Lower leg skin (tissue), 3 donors: Measurements from ENCODE around the gene DGUOK.

Experiments used
- POLR2A ChIP-seq, 2 donors: fragments of 450-650 bp; IDR thresholded peaks; one replicate each; pipeline ENCODE4 v1.6.1; 2016 to 2017; ENCODE audit warnings: antibody characterized with exemption in 2 of 2, mild to moderate bottlenecking in 1 of 2, moderate library complexity in 1 of 2
- TF ChIP-seq, protein P1 (sequence below), 3 donors: fragments of 450-650 bp; IDR thresholded peaks; one replicate each; pipeline ENCODE4 v1.5.1; 2016; ENCODE audit warnings: antibody characterized with exemption in 3 of 3, mild to moderate bottlenecking in 3 of 3, moderate library complexity in 2 of 3

GRCh38 chr2:73995810-73996209 is 69.1 kb downstream of the DGUOK start:
- no peak for TF ChIP-seq POLR2A (IDR thresholded peaks at IDR 0.05)
- TF ChIP-seq, protein P1, sequence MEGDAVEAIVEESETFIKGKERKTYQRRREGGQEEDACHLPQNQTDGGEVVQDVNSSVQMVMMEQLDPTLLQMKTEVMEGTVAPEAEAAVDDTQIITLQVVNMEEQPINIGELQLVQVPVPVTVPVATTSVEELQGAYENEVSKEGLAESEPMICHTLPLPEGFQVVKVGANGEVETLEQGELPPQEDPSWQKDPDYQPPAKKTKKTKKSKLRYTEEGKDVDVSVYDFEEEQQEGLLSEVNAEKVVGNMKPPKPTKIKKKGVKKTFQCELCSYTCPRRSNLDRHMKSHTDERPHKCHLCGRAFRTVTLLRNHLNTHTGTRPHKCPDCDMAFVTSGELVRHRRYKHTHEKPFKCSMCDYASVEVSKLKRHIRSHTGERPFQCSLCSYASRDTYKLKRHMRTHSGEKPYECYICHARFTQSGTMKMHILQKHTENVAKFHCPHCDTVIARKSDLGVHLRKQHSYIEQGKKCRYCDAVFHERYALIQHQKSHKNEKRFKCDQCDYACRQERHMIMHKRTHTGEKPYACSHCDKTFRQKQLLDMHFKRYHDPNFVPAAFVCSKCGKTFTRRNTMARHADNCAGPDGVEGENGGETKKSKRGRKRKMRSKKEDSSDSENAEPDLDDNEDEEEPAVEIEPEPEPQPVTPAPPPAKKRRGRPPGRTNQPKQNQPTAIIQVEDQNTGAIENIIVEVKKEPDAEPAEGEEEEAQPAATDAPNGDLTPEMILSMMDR (IDR thresholded peaks at IDR 0.05) = no peak
